B cell (primary cell): ENCODE data around the gene AFF3. TPM values are rescaled to one million over a fixed set of nuclear protein-coding genes. Genes with fewer than 3 reads are reported as not detected.

Experiments used
- ATAC-seq: fragments of 200-7000 bp; cut with Tn5 transposase; one replicate; pipeline ENCODE4 v1.10.0; 2021; ENCODE audit warnings: low read depth, mild to moderate bottlenecking, moderate number of reproducible peaks, moderate library complexity
- CTCF ChIA-PET: fragments of 350-600 bp; sonication (Branson Sonifier 250); formaldehyde crosslinking; loops from one replicate; lab custom pipeline; 2021; ENCODE audit warnings: antibody characterized with exemption, inconsistent platforms; lab: Charles Lee
- POLR2A ChIA-PET: fragments of 350-600 bp; sonication (Branson Sonifier 250); formaldehyde crosslinking; loops from one replicate; lab custom pipeline; 2021; ENCODE audit warnings: antibody characterized with exemption; lab: Charles Lee
- DNase-seq: peaks from one replicate; pipeline ENCODE4 v3.0.0; 2013
- H2AFZ ChIP-seq: 2 replicates; pipeline ENCODE4 v1.6.1; 2012; ENCODE audit warnings: mild to moderate bottlenecking, low read depth, low read length; ENCODE audit not compliant: insufficient read depth, poor library complexity, severe bottlenecking
- H3K27ac ChIP-seq, 2 donors: 1 replicate in 1 of 2; 2 replicates in 1 of 2; pipeline ENCODE4 v1.5.1; 2012 to 2013; ENCODE audit warnings: low read length in 2 of 2, mild to moderate bottlenecking in 2 of 2, moderate library complexity in 1 of 2
- H3K27me3 ChIP-seq, 4 experiments: fragments of 200-600 bp in 1 of 4; sonication (generic) in 1 of 4; replicated peaks in 1 of 4; 1 replicate in 2 of 4; 2 replicates in 2 of 4; pipeline versions ENCODE4 v1.6.1 to v1.7.0; 2013 to 2016; ENCODE audit warnings: low read length in 3 of 4, mild to moderate bottlenecking in 2 of 4, mixed read lengths in 1 of 4, moderate library complexity in 1 of 4; ENCODE audit not compliant: insufficient read depth in 4 of 4, control insufficient read depth in 3 of 4; ENCODE audit errors: control extremely low read depth in 1 of 4
- H3K36me3 ChIP-seq, 2 experiments: replicated peaks in 1 of 2; 1 replicate in 1 of 2; 2 replicates in 1 of 2; pipeline versions ENCODE4 v1.6.1 to v1.7.1; 2013; ENCODE audit warnings: low read length in 1 of 2; ENCODE audit not compliant: insufficient read depth in 2 of 2, control insufficient read depth in 1 of 2; ENCODE audit errors: control extremely low read depth in 1 of 2, extremely low read depth in 1 of 2
- H3K4me1 ChIP-seq, 2 donors: fragments of 200-600 bp in 1 of 2; sonication (generic) in 1 of 2; 1 replicate in 1 of 2; 2 replicates in 1 of 2; pipeline versions ENCODE4 v1.5.1 to v1.6.1; 2013 to 2017; ENCODE audit warnings: low read length in 2 of 2; ENCODE audit not compliant: control insufficient read depth in 2 of 2, insufficient read depth in 2 of 2
- H3K4me2 ChIP-seq: replicated peaks from 2 replicates; pipeline ENCODE3; 2012; ENCODE audit warnings: mild to moderate bottlenecking, low read depth, low read length; ENCODE audit not compliant: poor library complexity, severe bottlenecking
- H3K4me3 ChIP-seq, 5 experiments: fragments of 200-600 bp in 1 of 5; sonication (generic) in 1 of 5; 1 replicate in 3 of 5; 2 replicates in 2 of 5; pipeline versions ENCODE4 v1.5.1 to v1.7.0; 2011 to 2016; ENCODE audit warnings: low read length in 4 of 5, mild to moderate bottlenecking in 4 of 5, low read depth in 2 of 5, control low read depth in 1 of 5, moderate library complexity in 1 of 5; ENCODE audit not compliant: insufficient read depth in 1 of 5; ENCODE audit errors: control extremely low read depth in 1 of 5, extremely low read depth in 1 of 5
- H3K79me2 ChIP-seq: fragments of 200-600 bp; sonication (generic); one replicate; pipeline ENCODE4 v1.6.0; 2016; ENCODE audit warnings: low read length; ENCODE audit not compliant: control insufficient read depth, insufficient read depth
- H3K9ac ChIP-seq: fragments of 200-600 bp; sonication (generic); 2 replicates; pipeline ENCODE4 v1.6.1; 2017; ENCODE audit warnings: mild to moderate bottlenecking, low read length, moderate library complexity
- H3K9me3 ChIP-seq, 3 donors: one replicate each; pipeline versions ENCODE4 v1.6.1 to v1.7.1; 2013; ENCODE audit warnings: low read length in 2 of 3; ENCODE audit not compliant: control insufficient read depth in 2 of 3, insufficient read depth in 1 of 3; ENCODE audit errors: control extremely low read depth in 1 of 3
- H4K20me1 ChIP-seq: 2 replicates; pipeline ENCODE4 v1.6.0; 2012; ENCODE audit warnings: mild to moderate bottlenecking, low read length; ENCODE audit not compliant: insufficient read depth, control insufficient read depth, poor library complexity, severe bottlenecking
- H3K27ac Mint-ChIP-seq: one replicate; pipeline ENCODE4 v1.8.0; 2021; ENCODE audit warnings: mixed read lengths
- H3K27me3 Mint-ChIP-seq: one replicate; pipeline ENCODE4 v1.8.0; 2021; ENCODE audit warnings: mixed read lengths
- H3K4me1 Mint-ChIP-seq: one replicate; pipeline ENCODE4 v1.8.0; 2021; ENCODE audit warnings: mixed read lengths
- H3K4me3 Mint-ChIP-seq: one replicate; pipeline ENCODE4 v1.8.0; 2021; ENCODE audit warnings: mixed read lengths
- H3K9me3 Mint-ChIP-seq: one replicate; pipeline ENCODE4 v1.8.0; 2022; ENCODE audit warnings: mixed read lengths; ENCODE audit not compliant: insufficient read depth
- EZH2 ChIP-seq: IDR thresholded peaks from 2 replicates; pipeline ENCODE4 v1.6.1; 2012; ENCODE audit warnings: borderline replicate concordance, low read depth, mild to moderate bottlenecking, moderate library complexity, low read length; ENCODE audit not compliant: insufficient read depth, poor library complexity, severe bottlenecking
- WGBS: methylation state at CpG from one replicate; pipeline ENCODE4 v1.1.5; 2013; ENCODE audit warnings: missing lambda C conversion rate; ENCODE audit not compliant: insufficient coverage; 5-methylcytosine and 5-hydroxymethylcytosine counted together
- intact Hi-C: fragments of 100-400 bp; cut with micrococcal nuclease; formaldehyde crosslinking; loops from one replicate; pipeline ENCODE4 v1.10.0; 2022
- polyA plus RNA-seq: library from polyadenylated mRNA; depleted of rRNA; stranded (reverse); fragments of >200 nt; gene quantifications from 2 replicates; pipeline ENCODE4 v1.2.3, GENCODE V29; 2012
- total RNA-seq, 2 donors: library from RNA; stranded (reverse); fragments of 120-200 nt in 1 of 2; gene quantifications; 1 replicate in 1 of 2; 2 replicates in 1 of 2; pipeline versions ENCODE4 v1.2.3 to v1.2.4, GENCODE V29; 2013 to 2022
- TF ChIP-seq, protein P1 (sequence below): fragments of 200-600 bp; IDR thresholded peaks from one replicate; pipeline ENCODE4 v1.8.0; 2022; ENCODE audit warnings: antibody characterized with exemption, mild to moderate bottlenecking

The AFF3 gene
- total and polyA plus RNA-seq, 2 donors (not counting 1 experiment from before 2014, with no cell fraction given): 117 to 830 TPM

DNA sequence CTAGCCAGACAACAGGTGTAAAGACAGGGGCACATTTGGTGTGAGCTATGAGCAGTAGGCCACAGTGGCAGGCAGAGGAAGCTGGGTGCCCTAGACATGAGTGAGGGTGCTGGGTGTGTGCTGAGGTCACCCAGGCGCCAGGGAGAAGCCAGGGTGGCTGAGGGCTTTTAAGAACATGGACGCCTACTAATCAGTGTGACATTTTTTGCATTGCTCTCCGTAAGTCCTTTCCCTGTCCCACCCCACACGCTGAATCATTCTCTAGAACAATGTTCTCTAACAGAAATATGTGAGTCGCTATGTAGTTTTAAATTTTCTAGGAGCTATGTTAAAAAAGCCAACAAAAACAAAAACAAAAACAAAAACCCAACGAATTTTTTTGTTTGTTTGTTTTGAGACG lies 448.1 kb downstream of the AFF3 start:
- peaks cover 9% of the 10 kb centered on the region for H3K4me1 Mint-ChIP-seq
- Histone ChIP-seq H3K9me3 (no peaks in the 10 kb centered on the region), H3K4me3 (no peak overlapping the region), H3K9ac (no peak overlapping the region), H4K20me1 (peaks cover 37% of the 10 kb centered on the region), H3K79me2 (peaks cover 33% of the 10 kb centered on the region), H3K4me1 (no peaks in the 10 kb centered on the region), H3K27me3 (no peaks in the 10 kb centered on the region), H2AFZ (no peak overlapping the region), H3K4me2 (no peak overlapping the region), H3K36me3 (peaks cover 3 to 23% of the 10 kb centered on the region in 2 experiments), H3K27ac (no peak overlapping the region)
- no peak for DNase-seq
- no peak overlapping the region for H3K4me3 Mint-ChIP-seq
- 94% methylated on average over 2 of the region's 7 CpGs for WGBS
- no peaks in the 10 kb centered on the region for H3K27me3 Mint-ChIP-seq
- CTCF ChIA-PET: no interaction called here
- POLR2A ChIA-PET: no interaction called here
- no peak for ATAC-seq
- H3K27ac Mint-ChIP-seq: no peak overlapping the region
- intact Hi-C loops: no loop called here
- TF ChIP-seq, protein P1, sequence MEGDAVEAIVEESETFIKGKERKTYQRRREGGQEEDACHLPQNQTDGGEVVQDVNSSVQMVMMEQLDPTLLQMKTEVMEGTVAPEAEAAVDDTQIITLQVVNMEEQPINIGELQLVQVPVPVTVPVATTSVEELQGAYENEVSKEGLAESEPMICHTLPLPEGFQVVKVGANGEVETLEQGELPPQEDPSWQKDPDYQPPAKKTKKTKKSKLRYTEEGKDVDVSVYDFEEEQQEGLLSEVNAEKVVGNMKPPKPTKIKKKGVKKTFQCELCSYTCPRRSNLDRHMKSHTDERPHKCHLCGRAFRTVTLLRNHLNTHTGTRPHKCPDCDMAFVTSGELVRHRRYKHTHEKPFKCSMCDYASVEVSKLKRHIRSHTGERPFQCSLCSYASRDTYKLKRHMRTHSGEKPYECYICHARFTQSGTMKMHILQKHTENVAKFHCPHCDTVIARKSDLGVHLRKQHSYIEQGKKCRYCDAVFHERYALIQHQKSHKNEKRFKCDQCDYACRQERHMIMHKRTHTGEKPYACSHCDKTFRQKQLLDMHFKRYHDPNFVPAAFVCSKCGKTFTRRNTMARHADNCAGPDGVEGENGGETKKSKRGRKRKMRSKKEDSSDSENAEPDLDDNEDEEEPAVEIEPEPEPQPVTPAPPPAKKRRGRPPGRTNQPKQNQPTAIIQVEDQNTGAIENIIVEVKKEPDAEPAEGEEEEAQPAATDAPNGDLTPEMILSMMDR: no peak
- TF ChIP-seq EZH2: no peak
- no peaks in the 10 kb centered on the region for H3K9me3 Mint-ChIP-seq

DNA sequence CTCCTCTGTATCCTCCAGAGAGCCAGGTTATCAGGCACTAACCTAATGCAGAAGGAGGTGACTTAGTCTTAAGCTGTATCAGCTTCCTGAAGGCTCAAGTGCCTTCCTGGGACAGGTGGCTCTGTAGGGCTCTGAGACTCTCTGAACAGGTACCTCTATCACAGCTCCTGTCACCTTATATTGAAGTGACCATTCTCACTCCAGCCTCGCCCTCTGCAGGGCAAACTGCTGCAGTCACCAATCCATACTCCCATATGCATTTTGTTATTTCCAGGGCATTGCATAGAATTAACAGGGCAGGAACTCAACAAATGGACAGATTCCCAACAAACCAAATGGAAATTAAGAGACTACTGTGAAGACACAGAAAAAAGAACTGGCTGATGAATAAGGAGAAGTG lies 449.6 kb downstream of the AFF3 start:
- Histone ChIP-seq H4K20me1 (peaks cover 50% of the 10 kb centered on the region), H3K9ac (no peak overlapping the region), H3K9me3 (no peaks in the 10 kb centered on the region), H3K4me1 (no peaks in the 10 kb centered on the region), H3K4me3 (no peak overlapping the region), H3K79me2 (peaks cover 41% of the 10 kb centered on the region), H2AFZ (no peak overlapping the region), H3K27ac (no peak overlapping the region), H3K27me3 (no peaks in the 10 kb centered on the region), H3K36me3 (peaks cover 3 to 29% of the 10 kb centered on the region in 2 experiments), H3K4me2 (no peak overlapping the region)
- H3K9me3 Mint-ChIP-seq: no peaks in the 10 kb centered on the region
- H3K4me1 Mint-ChIP-seq: peaks cover 9% of the 10 kb centered on the region
- ATAC-seq (no peak), DNase-seq (no peak)
- POLR2A ChIA-PET: no interaction called here
- H3K27ac Mint-ChIP-seq: peak overlapping the region; percentile 46
- intact Hi-C loops: no loop called here
- no peaks in the 10 kb centered on the region for H3K27me3 Mint-ChIP-seq
- WGBS: 100% methylated on average over 1 of the region's 1 CpG
- no peak for TF ChIP-seq EZH2
- TF ChIP-seq, protein P1: no peak
- H3K4me3 Mint-ChIP-seq: no peak overlapping the region
- CTCF ChIA-PET: no interaction called here
